OCI-M2 (cell line): ENCODE results near the gene S100A4.
"Not testable (repeated sequence)": the region's sequence is repeated elsewhere in the genome, so short reads cannot be mapped to it uniquely, and the experiment has no call there.

Experiments used
- DNase-seq: peaks from one replicate; lab custom pipeline; 2025; ENCODE audit not compliant: unreplicated experiment; lab: John Stamatoyannopoulos, UW

S100A4 gene

DNA sequence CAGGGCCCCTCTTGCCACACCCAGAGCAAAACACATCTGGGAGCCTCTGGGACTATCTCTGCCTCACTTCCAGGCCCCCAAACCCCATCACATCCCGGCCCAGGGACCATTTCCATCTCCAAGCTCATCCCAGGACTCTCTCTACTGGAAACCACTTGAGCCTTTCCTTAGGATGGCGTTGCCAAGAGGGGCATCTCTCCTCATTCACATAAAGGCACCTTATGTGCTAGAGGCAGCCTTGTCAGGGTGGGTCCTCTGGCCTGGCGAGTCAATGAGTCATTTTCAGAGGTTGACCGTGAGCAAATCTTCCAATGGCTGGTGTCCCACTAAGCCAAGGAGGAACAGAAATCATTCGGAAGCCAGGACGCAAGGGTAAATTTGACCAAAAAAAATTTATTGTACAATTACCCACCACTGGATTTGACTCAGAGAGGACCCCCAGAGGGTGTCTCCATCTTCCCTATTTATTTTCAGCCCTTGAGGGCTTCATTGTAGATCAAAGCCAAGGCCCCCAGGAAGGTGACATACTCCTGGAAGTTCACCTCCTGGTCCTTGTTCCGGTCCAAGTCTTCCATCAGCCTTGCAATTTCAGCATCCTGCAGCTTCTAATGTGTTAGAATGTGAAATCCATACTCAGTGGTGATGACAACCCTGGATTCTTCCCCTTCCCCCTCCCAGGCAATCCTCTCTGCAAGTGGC, 11.2 kb downstream of the S100A4 start:
- no peak for DNase-seq

GRCh38 chr1:153533689-153534201, 11.9 kb downstream of the S100A4 start:
- no peak for DNase-seq

GRCh38 chr1:153532769-153533599, 12.6 kb downstream of the S100A4 start:
- DNase-seq, result no peak

- DNase-seq, result no peak
Observed at GRCh38 chr1:153532181-153532580, 13.4 kb downstream of the S100A4 start.

DNA sequence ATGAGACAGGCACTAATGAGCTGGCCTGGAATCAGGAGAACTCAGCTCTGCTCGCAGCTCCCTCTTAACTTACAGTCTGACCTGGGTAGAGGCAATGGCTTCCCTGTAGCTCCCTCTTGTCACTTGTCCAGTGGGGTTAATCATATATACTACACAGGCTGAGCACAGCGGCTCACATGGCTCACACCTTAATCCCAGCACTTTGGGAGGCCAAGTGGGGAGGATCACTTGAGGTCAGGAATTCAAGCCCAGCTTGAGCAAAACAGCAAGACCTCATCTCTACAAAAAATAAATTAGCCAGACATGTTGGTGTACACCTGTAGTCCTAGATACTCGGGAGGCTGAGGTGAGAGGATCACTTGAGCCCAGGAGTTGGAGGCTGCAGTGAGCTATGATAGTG, 14.0 kb downstream of the S100A4 start:
- no peak for DNase-seq

DNA sequence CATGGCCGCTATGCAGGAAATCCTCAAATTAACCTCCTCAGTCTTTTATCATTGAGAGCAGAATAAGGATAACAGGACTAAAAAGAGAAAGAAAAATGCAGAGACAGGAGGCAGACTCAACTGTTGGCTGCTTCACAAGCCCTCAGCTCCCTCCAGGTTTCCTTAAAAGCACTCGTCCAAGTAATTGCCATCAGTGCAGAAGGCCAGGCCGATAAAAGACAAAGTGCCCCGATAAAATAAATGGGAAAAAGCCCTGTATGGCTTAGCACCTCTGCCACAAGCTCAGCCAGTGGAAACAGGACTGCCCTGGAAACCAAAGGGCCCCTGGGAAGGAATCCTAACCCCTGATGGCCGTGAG, 17.9 kb downstream of the S100A4 start:
- no peak for DNase-seq

- no peak for DNase-seq
Observed at GRCh38 chr1:153527023-153527682, 18.5 kb downstream of the S100A4 start.

DNA sequence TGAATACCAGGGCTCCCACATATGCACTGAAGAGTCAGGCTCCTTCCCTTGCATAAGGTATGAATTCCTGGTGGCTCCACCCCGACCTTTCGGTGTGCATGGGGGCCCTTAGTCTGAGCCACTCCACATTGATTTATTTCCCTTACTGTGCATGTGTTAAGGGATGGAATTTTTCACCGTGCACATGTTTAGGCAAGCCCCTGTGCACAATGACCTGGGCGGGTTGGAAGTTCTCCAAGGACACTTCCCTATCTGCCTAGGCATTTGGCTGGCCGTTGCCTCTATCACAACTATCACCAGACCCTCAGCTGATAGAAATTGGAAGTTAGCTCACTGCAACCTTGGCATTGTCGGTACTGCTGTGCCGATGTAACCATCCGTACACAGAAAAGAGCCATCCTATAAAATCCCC, 19.5 kb downstream of the S100A4 start:
- DNase-seq, result no peak

DNA sequence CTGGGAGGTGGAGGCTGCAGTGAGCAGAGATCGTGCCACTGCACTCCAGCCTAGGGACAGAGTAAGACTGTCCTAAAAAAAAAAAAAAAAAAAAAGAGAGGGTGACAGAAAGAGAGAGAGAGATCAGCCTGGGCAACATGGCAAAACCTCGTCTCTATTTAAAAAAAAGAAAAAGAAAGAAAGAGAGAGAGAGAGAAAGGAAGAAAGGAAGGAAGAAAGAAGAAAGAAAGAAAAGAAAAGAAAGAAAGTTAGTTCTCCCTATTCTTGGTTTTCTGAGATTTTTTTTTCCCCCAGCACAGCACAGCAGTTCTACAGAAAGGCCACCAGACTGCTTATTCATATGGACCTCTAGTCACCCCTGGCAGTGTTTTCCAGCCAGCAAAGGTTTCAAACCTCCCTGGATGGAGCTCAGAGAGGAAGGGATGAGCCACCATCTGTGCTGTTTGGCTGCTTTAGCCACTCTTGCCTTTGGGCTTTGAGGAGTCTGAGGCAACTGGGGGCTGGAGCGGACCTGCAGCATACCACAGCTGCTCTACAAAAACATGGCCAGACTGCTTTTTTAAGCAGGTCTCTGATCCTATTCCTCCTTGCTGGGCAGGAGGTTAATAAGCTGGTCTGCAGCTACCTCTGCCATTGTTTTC, 20.4 kb downstream of the S100A4 start:
- no peak for DNase-seq

- DNase-seq, result not testable (repeated sequence)
Observed at GRCh38 chr1:153522353-153523048, 23.1 kb downstream of the S100A4 start.

GRCh38 chr1:153521808-153522207, 23.8 kb downstream of the S100A4 start:
- DNase-seq, result not testable (repeated sequence)

GRCh38 chr1:153520818-153521476, 24.7 kb downstream of the S100A4 start:
- no peak for DNase-seq

DNA sequence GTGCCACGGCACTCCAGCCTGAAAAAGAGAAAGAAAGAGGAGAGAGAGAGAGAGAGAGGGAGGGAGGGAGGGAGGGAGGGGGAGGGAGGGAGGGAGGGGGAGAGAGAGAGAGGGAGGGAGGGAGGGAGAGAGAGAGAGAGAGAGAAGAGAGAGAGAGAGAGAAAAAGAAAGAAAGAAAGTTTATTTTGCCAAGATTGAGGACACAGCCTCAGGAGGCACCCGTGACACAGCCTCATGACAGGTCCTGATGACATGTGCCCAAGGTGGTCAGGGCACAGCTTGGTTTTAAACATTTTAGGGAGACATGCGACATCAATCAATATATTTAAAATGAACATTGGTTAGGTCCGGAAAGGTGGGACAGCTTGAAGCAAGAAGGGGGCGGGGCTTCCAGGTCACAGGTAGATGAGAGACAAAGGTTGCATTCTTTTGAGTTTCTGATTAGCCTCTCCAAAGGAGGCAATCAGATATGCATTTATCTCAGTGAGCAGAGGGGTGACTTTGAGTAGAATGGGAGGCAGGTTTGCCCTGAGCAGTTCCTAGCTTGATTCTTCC, 25.4 kb downstream of the S100A4 start:
- not testable (repeated sequence) for DNase-seq

GRCh38 chr1:153519242-153519641, 26.4 kb downstream of the S100A4 start:
- no peak for DNase-seq

GRCh38 chr1:153515504-153516394, 29.9 kb downstream of the S100A4 start:
- DNase-seq, result no peak

- no peak for DNase-seq
Observed at GRCh38 chr1:153513666-153514065, 31.9 kb downstream of the S100A4 start.

DNA sequence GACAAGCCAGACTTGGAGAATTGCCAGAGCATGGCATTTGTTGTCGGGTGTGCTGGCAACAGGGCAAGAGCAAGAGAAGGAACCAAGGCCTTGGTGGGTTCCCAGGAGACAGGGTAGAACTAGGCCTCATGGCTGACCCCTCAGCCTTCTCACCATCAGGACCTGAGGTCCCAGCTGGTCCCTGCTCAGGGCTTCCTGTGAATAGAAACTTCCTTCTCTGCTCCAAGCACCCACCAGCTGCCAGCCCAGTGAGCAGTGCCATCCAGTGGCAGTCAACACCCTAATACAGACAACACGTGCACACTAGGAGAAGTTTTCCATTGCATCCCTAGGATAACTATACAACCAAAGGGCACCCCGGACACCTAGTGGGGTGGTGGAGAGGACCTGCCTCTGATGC, 32.6 kb downstream of the S100A4 start:
- DNase-seq, result no peak

DNA sequence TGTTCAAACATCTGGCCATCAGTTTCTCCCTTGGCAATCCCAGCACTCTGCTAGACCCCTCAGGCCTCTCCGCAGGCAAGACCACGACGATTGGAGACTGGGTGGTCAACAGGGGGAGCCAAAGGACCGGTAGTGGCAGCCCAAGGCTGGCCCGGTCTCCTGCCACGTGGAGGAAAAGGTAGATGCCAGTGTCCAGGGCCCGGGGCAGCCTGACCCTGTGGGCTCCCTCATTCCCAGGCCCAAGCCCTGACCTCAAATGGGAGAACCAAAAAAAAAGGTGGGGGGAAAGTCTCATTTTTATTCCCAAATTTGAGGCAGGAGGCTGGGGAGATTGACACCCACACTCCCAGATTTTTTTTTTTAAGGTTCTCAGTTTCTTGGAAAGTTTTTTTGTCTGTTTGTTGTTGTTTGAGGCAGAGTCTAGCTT, 34.6 kb downstream of the S100A4 start:
- no peak for DNase-seq
